Activated CD4-positive, alpha-beta T cell treated with anti-CD3 and anti-CD28 coated beads for 4 hours (primary cell): ENCODE results near the gene NCBP2L.

Experiments used
- DNase-seq, 2 donors: peaks; one replicate each; pipeline ENCODE4 v3.0.0-alpha.2; 2020

Gene NCBP2L

GRCh38 chrX:107818900-107819521 is 41.5 kb downstream of the NCBP2L start:
- no peak for DNase-seq

- no peak for DNase-seq
Measured at GRCh38 chrX:107823042-107823441, 45.5 kb downstream of the NCBP2L start.

GRCh38 chrX:107823456-107823855 is 45.9 kb downstream of the NCBP2L start:
- no peak for DNase-seq

- DNase-seq: peak; percentile 35 to 42
Measured at GRCh38 chrX:107825698-107826237, 48.2 kb downstream of the NCBP2L start, which contains the start of gene MID2. MID2 (plus strand) TSS chrX:107825866; CDS start chrX:107826427, 561 bp downstream.

- peak; percentile 24 to 26 for DNase-seq
Measured at GRCh38 chrX:107826238-107827029, 48.9 kb downstream of the NCBP2L start.

GRCh38 chrX:107827030-107827831 is 49.7 kb downstream of the NCBP2L start:
- no peak for DNase-seq

GRCh38 chrX:107827852-107828251 is 50.3 kb downstream of the NCBP2L start:
- DNase-seq: no peak

GRCh38 chrX:107829878-107830277 is 52.3 kb downstream of the NCBP2L start:
- no peak for DNase-seq

GRCh38 chrX:107831071-107831730 is 53.7 kb downstream of the NCBP2L start:
- no peak for DNase-seq

- DNase-seq: no peak
Measured at GRCh38 chrX:107834275-107835201, 57.0 kb downstream of the NCBP2L start.

- no peak for DNase-seq
Measured at GRCh38 chrX:107836958-107837357, 59.4 kb downstream of the NCBP2L start.

GRCh38 chrX:107840971-107841370 is 63.4 kb downstream of the NCBP2L start:
- DNase-seq: no peak

GRCh38 chrX:107842715-107843400 is 65.3 kb downstream of the NCBP2L start:
- DNase-seq: no peak
